Activated B cell treated with CpG ODN at 0.5 μM for 24 hours (primary cell): ENCODE data around the gene JARID2. TPM values are rescaled to one million over a fixed set of nuclear protein-coding genes. Genes with fewer than 3 reads are reported as not detected.

ENCODE experiments used
- ATAC-seq: fragments of 200-7000 bp; cut with Tn5 transposase; one replicate; pipeline ENCODE4 v1.10.0; 2021; ENCODE audit warnings: low read depth, mild to moderate bottlenecking, moderate library complexity
- CTCF ChIA-PET: fragments of 350-600 bp; sonication (Branson Sonifier 250); formaldehyde crosslinking; loops from one replicate; lab custom pipeline; 2021; ENCODE audit warnings: antibody characterized with exemption; lab: Charles Lee
- POLR2A ChIA-PET: fragments of 350-600 bp; sonication (Branson Sonifier 250); formaldehyde crosslinking; loops from one replicate; lab custom pipeline; 2021; ENCODE audit warnings: antibody characterized with exemption; lab: Charles Lee
- DNase-seq: peaks from one replicate; pipeline ENCODE4 v3.0.0; 2022
- H3K27ac Mint-ChIP-seq: one replicate; pipeline ENCODE4 v1.8.0; 2020; ENCODE audit warnings: mixed read lengths
- H3K27me3 Mint-ChIP-seq: one replicate; pipeline ENCODE4 v1.8.0; 2021; ENCODE audit warnings: mixed read lengths
- H3K36me3 Mint-ChIP-seq: one replicate; pipeline ENCODE4 v1.8.0; 2021; ENCODE audit warnings: low read depth, mixed read lengths
- H3K4me1 Mint-ChIP-seq: one replicate; pipeline ENCODE4 v1.8.0; 2021; ENCODE audit warnings: mixed read lengths
- H3K4me3 Mint-ChIP-seq: one replicate; pipeline ENCODE4 v1.8.0; 2020; ENCODE audit warnings: mild to moderate bottlenecking, mixed read lengths
- H3K9me3 Mint-ChIP-seq: one replicate; pipeline ENCODE4 v1.8.0; 2020; ENCODE audit warnings: mixed read lengths
- intact Hi-C: fragments of 100-400 bp; cut with micrococcal nuclease; formaldehyde crosslinking; loops from one replicate; pipeline ENCODE4 v1.15.1; 2024
- total RNA-seq: library from RNA; stranded (reverse); gene quantifications from 2 replicates; pipeline ENCODE4 v1.2.3, GENCODE V29; 2022
- TF ChIP-seq, protein P1 (sequence below): fragments of 200-600 bp; IDR thresholded peaks from one replicate; pipeline ENCODE4 v1.8.0; 2022; ENCODE audit warnings: antibody characterized with exemption, mild to moderate bottlenecking

Gene JARID2
- total RNA-seq, 1 donor from 2014 or later: 28.5 TPM

DNA sequence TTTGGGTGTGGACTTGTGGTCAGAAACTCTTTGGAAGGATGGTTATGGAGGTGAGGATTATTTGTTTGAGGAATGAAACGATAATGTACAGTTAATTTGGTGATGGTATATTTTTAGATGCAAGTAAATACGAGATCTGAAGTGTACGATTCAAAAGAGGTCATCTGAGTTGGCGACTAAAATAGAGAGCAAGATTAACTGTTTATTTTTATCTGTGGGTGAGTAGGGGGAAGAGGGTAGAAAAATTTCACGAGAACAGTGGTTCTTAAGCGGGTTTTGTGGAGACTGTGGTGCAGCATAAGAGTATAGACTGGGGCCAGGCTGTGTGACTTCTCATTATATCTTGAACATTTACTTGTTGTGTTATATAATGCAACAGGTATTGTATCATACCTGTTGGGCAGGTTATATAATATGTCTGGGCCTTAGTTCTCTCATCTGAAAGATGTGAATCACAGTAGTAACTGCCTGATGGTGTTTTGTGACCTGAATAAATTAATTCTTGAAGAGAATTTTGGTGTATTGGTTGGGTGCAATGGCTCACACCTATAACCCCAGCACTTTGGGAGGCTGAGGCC lies 171.2 kb downstream of the JARID2 start:
- intact Hi-C loops: no loop called here
- Mint-ChIP-seq H3K9me3 (peaks cover 10% of the 10 kb centered on the region), H3K27me3 (no peaks in the 10 kb centered on the region), H3K4me3 (no peak overlapping the region), H3K36me3 (peaks cover 58% of the 10 kb centered on the region), H3K4me1 (peaks cover 30% of the 10 kb centered on the region), H3K27ac (no peak overlapping the region)
- ATAC-seq: no peak
- TF ChIP-seq, protein P1, sequence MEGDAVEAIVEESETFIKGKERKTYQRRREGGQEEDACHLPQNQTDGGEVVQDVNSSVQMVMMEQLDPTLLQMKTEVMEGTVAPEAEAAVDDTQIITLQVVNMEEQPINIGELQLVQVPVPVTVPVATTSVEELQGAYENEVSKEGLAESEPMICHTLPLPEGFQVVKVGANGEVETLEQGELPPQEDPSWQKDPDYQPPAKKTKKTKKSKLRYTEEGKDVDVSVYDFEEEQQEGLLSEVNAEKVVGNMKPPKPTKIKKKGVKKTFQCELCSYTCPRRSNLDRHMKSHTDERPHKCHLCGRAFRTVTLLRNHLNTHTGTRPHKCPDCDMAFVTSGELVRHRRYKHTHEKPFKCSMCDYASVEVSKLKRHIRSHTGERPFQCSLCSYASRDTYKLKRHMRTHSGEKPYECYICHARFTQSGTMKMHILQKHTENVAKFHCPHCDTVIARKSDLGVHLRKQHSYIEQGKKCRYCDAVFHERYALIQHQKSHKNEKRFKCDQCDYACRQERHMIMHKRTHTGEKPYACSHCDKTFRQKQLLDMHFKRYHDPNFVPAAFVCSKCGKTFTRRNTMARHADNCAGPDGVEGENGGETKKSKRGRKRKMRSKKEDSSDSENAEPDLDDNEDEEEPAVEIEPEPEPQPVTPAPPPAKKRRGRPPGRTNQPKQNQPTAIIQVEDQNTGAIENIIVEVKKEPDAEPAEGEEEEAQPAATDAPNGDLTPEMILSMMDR: no peak
- ChIA-PET CTCF (no interaction called here), POLR2A (no interaction called here)
- DNase-seq: no peak

DNA sequence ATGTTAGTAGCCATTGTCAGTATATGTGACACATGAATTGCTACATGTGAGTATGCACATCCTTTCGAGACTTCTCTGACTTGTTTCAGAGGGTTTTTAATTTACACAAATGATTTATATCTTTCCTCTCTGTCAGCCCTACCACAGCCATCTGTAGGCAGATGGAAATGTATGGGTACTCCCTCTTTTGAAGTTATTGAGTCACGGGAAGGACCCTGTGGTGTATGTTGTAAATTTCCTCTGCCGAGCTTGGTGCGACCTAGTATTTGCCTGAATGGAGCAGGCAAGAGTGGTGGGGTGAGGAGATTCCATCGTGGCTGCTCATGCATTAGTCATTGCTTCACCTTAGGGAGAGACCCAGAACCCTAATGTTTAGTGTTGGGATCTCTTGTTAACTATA lies 171.9 kb downstream of the JARID2 start:
- H3K27ac Mint-ChIP-seq: no peak overlapping the region
- H3K4me1 Mint-ChIP-seq: peaks cover 35% of the 10 kb centered on the region
- ChIA-PET CTCF (no interaction called here), POLR2A (interaction anchor here (0.7 kb wide), 1 partner anchor 99 kb away, joined by 4 read pairs; no protein-coding TSS in a partner anchor)
- H3K36me3 Mint-ChIP-seq: peaks cover 53% of the 10 kb centered on the region
- DNase-seq (no peak), ATAC-seq (no peak)
- intact Hi-C loops: no loop called here
- no peaks in the 10 kb centered on the region for H3K27me3 Mint-ChIP-seq
- TF ChIP-seq, protein P1: no peak
- no peak overlapping the region for H3K4me3 Mint-ChIP-seq
- H3K9me3 Mint-ChIP-seq: peaks cover 10% of the 10 kb centered on the region

DNA sequence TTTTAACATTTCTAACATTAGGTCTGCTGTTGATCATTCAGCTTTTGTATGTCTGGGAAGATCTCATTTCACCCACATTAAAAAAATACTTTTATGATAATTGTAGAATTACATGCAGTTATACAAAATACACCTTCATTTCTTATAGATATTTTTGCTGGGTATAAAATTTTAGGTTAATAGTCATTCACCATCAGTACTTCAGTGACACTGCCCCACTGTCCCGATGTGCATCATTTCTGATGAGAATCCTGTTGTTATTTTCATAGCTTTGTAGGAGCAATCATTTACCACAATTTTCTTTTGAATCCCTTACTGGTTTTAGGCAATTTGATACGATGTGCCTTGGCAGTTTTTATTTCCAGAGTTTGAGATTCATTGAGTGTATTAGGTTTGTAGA lies 173.6 kb downstream of the JARID2 start:
- TF ChIP-seq, protein P1: no peak
- no peak for ATAC-seq
- Mint-ChIP-seq H3K4me3 (no peak overlapping the region), H3K27ac (no peak overlapping the region), H3K36me3 (peaks cover 39% of the 10 kb centered on the region), H3K9me3 (peaks cover 10% of the 10 kb centered on the region), H3K4me1 (peaks cover 45% of the 10 kb centered on the region), H3K27me3 (no peaks in the 10 kb centered on the region)
- CTCF ChIA-PET: no interaction called here
- POLR2A ChIA-PET: interaction anchor here (0.8 kb wide), 1 partner anchor 90 kb away, joined by 3 read pairs; no protein-coding TSS in a partner anchor
- intact Hi-C loops: no loop called here
- DNase-seq: no peak

DNA sequence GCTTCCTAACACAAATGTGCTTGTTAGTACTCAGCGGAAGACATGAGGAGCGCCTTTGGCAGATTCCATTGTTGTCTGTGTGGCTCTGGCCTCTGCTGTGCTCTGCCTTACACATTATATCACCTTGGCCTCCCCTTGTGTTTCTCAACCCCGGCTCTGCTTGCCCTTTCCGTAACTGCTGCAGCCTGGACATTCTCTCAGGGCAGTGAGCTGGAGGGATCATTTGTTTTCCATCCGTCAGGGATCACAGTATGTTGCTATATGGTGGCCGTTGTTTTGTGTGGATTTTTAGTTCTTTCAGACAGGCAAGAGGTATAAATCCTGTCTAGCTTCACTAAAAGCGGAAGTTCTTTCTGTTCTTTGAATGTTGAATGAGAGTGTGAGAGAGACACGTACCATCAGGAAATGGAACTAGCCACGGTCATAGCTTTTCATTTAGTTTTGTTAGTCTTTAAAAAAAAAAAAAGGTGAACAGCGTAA lies 175.1 kb downstream of the JARID2 start:
- Mint-ChIP-seq H3K27ac (peak overlapping the region; percentile 86), H3K4me1 (peaks cover 55% of the 10 kb centered on the region), H3K36me3 (peaks cover 44% of the 10 kb centered on the region), H3K27me3 (no peaks in the 10 kb centered on the region), H3K9me3 (peaks cover 10% of the 10 kb centered on the region), H3K4me3 (peak overlapping the region; percentile 30)
- POLR2A ChIA-PET: interaction anchor here (0.6 to 1.5 kb wide), 10 partner anchors 10 to 1311 kb away, joined by 3 to 7 read pairs (median 4); partner anchors contain the start of gene JARID2
- ATAC-seq (peak; percentile 91), DNase-seq (peak; percentile 31)
- CTCF ChIA-PET: interaction anchor here (0.6 to 1.3 kb wide), 6 partner anchors 9 to 169 kb away, joined by 3 to 5 read pairs (median 3); no protein-coding TSS in a partner anchor
- TF ChIP-seq, protein P1: no peak
- intact Hi-C loops: loop anchor here (5.0 kb wide), 1 partner anchor 34 kb away; no protein-coding TSS in a partner anchor
